ENCODE data around the gene HTRA1.

DNA sequence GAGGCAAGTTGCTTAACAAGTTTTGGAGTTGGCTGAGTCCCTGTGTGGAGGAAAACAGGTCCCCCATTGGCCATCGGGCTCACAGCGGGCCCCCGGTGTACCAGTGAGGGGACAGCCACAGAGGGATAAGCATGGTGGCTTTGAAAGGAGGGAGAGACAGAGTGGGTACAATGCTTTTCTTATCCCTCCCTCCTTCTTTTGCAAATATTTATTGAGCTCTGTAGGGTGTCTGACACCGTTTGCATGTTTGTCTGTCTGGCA is 2.8 kb downstream of the HTRA1 start:
- no peak for TF ChIP-seq ELF1 (IDR thresholded peaks at IDR 0.05)
- no peak for TF ChIP-seq RFX5 (IDR thresholded peaks at IDR 0.05; ENCODE audit: low read length)
- TF ChIP-seq RAD21 (IDR thresholded peaks at IDR 0.05; ENCODE audit: low read length), result no peak
- TF ChIP-seq, protein P1, sequence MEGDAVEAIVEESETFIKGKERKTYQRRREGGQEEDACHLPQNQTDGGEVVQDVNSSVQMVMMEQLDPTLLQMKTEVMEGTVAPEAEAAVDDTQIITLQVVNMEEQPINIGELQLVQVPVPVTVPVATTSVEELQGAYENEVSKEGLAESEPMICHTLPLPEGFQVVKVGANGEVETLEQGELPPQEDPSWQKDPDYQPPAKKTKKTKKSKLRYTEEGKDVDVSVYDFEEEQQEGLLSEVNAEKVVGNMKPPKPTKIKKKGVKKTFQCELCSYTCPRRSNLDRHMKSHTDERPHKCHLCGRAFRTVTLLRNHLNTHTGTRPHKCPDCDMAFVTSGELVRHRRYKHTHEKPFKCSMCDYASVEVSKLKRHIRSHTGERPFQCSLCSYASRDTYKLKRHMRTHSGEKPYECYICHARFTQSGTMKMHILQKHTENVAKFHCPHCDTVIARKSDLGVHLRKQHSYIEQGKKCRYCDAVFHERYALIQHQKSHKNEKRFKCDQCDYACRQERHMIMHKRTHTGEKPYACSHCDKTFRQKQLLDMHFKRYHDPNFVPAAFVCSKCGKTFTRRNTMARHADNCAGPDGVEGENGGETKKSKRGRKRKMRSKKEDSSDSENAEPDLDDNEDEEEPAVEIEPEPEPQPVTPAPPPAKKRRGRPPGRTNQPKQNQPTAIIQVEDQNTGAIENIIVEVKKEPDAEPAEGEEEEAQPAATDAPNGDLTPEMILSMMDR (IDR thresholded peaks at IDR 0.05), result no peak
- no peak for TF ChIP-seq FOXM1 (IDR thresholded peaks at IDR 0.05; ENCODE audit: low read depth)
- TF ChIP-seq, protein P2, sequence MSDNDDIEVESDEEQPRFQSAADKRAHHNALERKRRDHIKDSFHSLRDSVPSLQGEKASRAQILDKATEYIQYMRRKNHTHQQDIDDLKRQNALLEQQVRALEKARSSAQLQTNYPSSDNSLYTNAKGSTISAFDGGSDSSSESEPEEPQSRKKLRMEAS (IDR thresholded peaks at IDR 0.05; ENCODE audit: low read depth), result no peak
- no peak for TF ChIP-seq POLR2AphosphoS5 (IDR thresholded peaks at IDR 0.05; ENCODE audit: low read depth, low read length)
- TF ChIP-seq CHD2 (IDR thresholded peaks at IDR 0.05; ENCODE audit: low read length, partially characterized antibody), result no peak
- no peak for TF ChIP-seq EP300 (IDR thresholded peaks at IDR 0.05; ENCODE audit: borderline replicate concordance in 1 of 2, low read depth in 1 of 2, low read length in 1 of 2)

Data from SK-N-SH (cell line).